ENCODE results near the gene KDELR3.
A peak's percentile ranks its signal among the peaks of the same experiment; 100 is the strongest.
"Not testable (repeated sequence)": the region's sequence is repeated elsewhere in the genome, so short reads cannot be mapped to it uniquely, and the experiment has no call there.

The KDELR3 gene

DNA sequence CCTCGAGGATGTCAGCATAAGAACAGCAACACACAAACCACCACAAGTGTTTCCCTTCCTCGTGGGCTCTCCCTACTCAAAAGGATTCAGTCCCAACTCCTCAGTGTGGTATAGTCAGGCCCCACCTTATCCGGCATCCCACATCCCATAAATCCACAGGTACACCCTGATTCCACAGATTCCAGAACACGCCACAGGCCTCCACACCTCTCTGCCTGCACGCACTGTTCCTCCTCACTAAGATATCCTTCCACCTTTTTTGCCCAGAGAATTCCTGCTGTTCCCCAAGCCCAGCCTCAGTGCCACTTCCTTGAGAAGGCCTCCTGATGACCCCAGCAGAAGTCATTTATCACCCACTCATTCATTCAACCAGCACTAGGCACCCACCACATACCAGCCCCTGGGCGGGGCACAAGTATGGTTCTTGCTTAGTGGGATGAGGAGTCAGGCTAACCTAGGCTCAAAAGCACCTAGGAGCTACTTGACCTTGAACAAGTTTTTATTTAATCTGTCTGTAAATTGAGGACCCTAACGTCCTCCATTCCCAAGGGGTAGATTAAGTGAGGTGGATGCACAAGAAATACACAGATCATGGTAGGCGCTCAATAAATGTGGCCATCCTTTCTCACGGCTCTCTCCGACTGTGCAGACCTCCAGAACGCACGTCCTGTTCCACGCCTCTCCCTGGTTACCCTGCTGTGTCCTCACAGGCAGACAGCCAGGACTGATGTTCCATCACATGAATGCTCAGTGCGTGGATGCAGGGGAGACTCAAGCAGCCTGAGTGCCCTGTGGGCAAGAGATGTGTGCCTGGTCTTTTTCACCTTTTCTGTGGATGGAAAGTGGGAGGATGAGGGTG is 10.8 kb upstream of the KDELR3 start:
- no peak for DNase-seq (ENCODE audit: low spot score)

- no peak for DNase-seq (ENCODE audit: low spot score)
These were observed 7.5 kb upstream of the KDELR3 start for GRCh38 chr22:38460426-38460840.

DNA sequence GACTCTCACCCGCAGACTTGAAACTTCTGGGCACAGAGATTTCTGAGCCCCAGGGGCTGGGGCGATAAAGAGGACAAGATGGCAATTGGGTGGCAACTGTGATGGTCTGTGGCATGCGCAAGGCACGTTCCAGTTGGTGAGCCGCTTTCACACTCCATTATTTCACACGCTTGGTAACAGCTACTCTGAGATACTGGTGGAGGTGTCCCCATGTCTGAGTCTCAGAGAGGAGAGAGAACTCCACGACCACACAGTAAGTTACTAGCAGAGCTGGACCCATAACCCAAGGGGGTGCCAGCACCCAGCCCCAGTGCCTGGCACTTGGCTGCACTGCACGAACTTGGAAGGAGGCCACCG is 6.9 kb upstream of the KDELR3 start:
- no peak for DNase-seq (ENCODE audit: low spot score)

GRCh38 chr22:38461414-38462081 is 6.3 kb upstream of the KDELR3 start:
- peak; percentile 28 for DNase-seq (ENCODE audit: low spot score)

GRCh38 chr22:38462960-38463784 is 4.7 kb upstream of the KDELR3 start:
- no peak for DNase-seq (ENCODE audit: low spot score)

- DNase-seq (ENCODE audit: low spot score), result no peak
These were observed 2.8 kb upstream of the KDELR3 start for GRCh38 chr22:38464992-38465672.

- DNase-seq (ENCODE audit: low spot score), result no peak
These were observed 2.0 kb upstream of the KDELR3 start for GRCh38 chr22:38465673-38466490.

GRCh38 chr22:38467438-38467903 is 425 bp upstream of the KDELR3 start:
- DNase-seq (ENCODE audit: low spot score), result no peak

- DNase-seq (ENCODE audit: low spot score), result no peak
These were observed 778 bp downstream of the KDELR3 start for GRCh38 chr22:38468443-38469305.

- DNase-seq (ENCODE audit: low spot score), result no peak
These were observed 1.4 kb downstream of the KDELR3 start for GRCh38 chr22:38469306-38469781.

GRCh38 chr22:38470179-38470578 is 2.3 kb downstream of the KDELR3 start:
- not testable (repeated sequence) for DNase-seq (ENCODE audit: low spot score)

DNA sequence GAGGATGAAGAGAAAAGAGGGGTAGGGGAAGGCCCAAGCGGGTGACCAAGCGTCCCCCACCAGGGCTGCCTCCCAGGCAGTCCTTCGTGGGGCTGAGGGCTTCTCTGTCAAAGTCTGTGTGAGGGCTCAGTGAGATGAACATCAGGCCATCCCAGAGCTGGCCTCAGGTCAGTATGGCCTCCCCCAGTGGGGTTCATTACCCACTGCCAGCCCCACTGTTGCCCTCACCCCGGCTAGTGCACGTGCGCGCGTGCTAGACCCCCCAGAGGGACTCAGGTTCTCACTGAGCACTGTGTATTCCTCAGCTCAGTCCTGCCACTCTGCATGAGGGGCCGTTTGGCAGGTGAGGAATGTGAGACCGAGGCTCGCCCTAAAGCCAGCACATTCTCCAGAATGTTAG is 3.3 kb downstream of the KDELR3 start:
- DNase-seq (ENCODE audit: low spot score), result no peak

DNA sequence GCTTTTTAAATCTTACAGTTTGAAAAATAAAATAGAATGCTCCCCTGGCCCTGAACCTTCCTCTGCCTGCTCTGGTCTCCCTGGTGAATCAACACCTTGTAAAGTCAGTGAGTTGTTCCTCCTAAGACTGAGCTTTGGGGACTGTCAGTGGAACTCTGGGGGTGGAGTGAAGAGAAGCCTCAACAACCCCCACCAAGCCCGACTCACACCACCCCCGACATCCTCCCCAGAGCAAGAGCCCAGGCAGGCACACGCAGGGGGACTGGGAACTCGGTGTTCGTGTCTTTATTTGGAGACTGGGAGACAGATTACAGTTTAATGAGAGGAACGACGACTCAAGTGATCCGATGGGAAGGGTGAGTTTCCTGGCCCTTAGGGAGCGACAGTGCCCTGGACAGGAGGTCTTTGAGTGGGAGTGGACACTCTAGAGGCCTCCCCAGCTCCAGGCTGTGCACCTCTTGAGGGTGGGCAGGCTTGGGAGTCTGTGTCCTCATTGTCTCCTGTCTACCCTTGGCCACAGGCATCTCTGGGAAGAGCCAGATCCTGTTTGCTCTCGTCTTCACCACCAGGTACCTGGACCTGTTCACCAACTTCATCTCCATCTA is 6.2 kb downstream of the KDELR3 start:
- DNase-seq (ENCODE audit: low spot score), result no peak

- no peak for DNase-seq (ENCODE audit: low spot score)
These were observed 9.7 kb downstream of the KDELR3 start for GRCh38 chr22:38477585-38477984.

DNA sequence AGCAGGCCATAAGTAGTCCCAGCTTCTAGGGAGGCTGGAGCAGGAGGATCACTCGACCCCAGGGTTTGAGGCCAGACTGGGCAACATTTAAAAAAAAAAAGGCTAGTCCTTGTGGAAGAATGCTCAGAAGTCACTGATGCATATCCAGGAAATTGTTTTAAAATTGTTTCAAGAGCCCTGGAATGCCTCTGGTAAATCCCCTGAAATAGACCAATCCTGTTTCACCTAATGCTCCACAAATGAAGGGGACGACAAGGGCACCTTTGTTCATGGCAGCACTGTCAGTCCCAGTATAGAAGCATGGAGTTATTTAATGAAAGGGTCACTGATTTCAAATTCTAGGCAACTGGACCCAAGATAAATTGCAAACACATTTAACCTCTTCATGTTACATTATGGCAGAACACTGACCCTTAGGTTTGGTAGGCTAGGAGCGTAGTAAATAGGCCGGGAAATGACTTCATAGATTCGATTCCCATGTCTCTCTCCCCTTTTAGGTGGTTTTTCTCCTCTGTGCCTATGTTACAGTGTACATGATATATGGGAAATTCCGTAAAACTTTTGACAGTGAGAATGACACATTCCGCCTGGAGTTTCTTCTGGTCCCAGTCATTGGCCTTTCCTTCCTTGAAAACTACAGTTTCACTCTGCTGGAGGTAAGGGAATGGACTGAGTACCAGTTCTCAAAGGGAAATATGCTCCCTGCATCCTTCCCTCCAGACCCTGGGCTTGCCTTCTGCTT is 11.4 kb downstream of the KDELR3 start:
- no peak for DNase-seq (ENCODE audit: low spot score)

- no peak for DNase-seq (ENCODE audit: low spot score)
These were observed 13.4 kb downstream of the KDELR3 start for GRCh38 chr22:38481162-38481870.

GRCh38 chr22:38481871-38482332 is 14.0 kb downstream of the KDELR3 start:
- DNase-seq (ENCODE audit: low spot score), result no peak

Measured in CD4-positive, alpha-beta T cell treated with Interleukin-15 for 4 hours (primary cell).